Inflammatory macrophage treated with lipopolysaccharide for 4 hours (primary cell): Measurements from ENCODE around the gene SRRM3.
"Not testable (repeated sequence)": the region's sequence is repeated elsewhere in the genome, so short reads cannot be mapped to it uniquely, and the experiment has no call there.

Source experiments
- DNase-seq: peaks from one replicate; pipeline ENCODE4 v3.0.0-alpha.2; 2020

The SRRM3 gene

GRCh38 chr7:76231071-76231470 lies 29.4 kb downstream of the SRRM3 start:
- no peak for DNase-seq

- no peak for DNase-seq
Observed at GRCh38 chr7:76231583-76231982, 29.9 kb downstream of the SRRM3 start.

- no peak for DNase-seq
Observed at GRCh38 chr7:76232698-76233097, 31.0 kb downstream of the SRRM3 start.

- DNase-seq, result no peak
Observed at GRCh38 chr7:76233538-76234281, 32.0 kb downstream of the SRRM3 start.

- DNase-seq, result no peak
Observed at GRCh38 chr7:76234282-76234584, 32.5 kb downstream of the SRRM3 start.

- peak; percentile 75 for DNase-seq
Observed at GRCh38 chr7:76234931-76235441, 33.3 kb downstream of the SRRM3 start.

GRCh38 chr7:76236224-76236623 lies 34.5 kb downstream of the SRRM3 start:
- DNase-seq, result peak; percentile 32

- DNase-seq, result no peak
Observed at GRCh38 chr7:76238326-76238725, 36.6 kb downstream of the SRRM3 start.

- DNase-seq, result no peak
Observed at GRCh38 chr7:76241141-76241540, 39.4 kb downstream of the SRRM3 start.

GRCh38 chr7:76242517-76243063 lies 40.9 kb downstream of the SRRM3 start:
- DNase-seq, result not testable (repeated sequence)

GRCh38 chr7:76244781-76245391 lies 43.2 kb downstream of the SRRM3 start:
- DNase-seq, result no peak

GRCh38 chr7:76246804-76247389 lies 45.2 kb downstream of the SRRM3 start:
- no peak for DNase-seq

GRCh38 chr7:76247938-76248337 lies 46.2 kb downstream of the SRRM3 start:
- no peak for DNase-seq

- DNase-seq, result no peak
Observed at GRCh38 chr7:76252021-76252420, 50.3 kb downstream of the SRRM3 start.

GRCh38 chr7:76254781-76255180 lies 53.1 kb downstream of the SRRM3 start:
- no peak for DNase-seq

GRCh38 chr7:76257973-76258372 lies 56.3 kb downstream of the SRRM3 start:
- no peak for DNase-seq

- no peak for DNase-seq
Observed at GRCh38 chr7:76259124-76260093, 57.7 kb downstream of the SRRM3 start.

- DNase-seq, result peak; percentile 27
Observed at GRCh38 chr7:76260171-76260703, 58.5 kb downstream of the SRRM3 start.

- DNase-seq, result no peak
Observed at GRCh38 chr7:76261329-76261728, 59.6 kb downstream of the SRRM3 start.

GRCh38 chr7:76261931-76262330 lies 60.2 kb downstream of the SRRM3 start:
- DNase-seq, result no peak

- peak; percentile 62 for DNase-seq
Observed at GRCh38 chr7:76262683-76263402, 61.1 kb downstream of the SRRM3 start.

- no peak for DNase-seq
Observed at GRCh38 chr7:76265299-76265698, 63.6 kb downstream of the SRRM3 start.
